Right cardiac atrium (tissue), 5 donors: Measurements from ENCODE around the gene AGAP3. TPM values are rescaled to one million over a fixed set of nuclear protein-coding genes. Genes with fewer than 3 reads are reported as not detected.
A peak's percentile ranks its signal among the peaks of the same experiment; 100 is the strongest.

ENCODE experiments used
- ATAC-seq, 2 donors: fragments of 200-7000 bp; cut with Tn5 transposase; one replicate each; pipeline versions ENCODE4 v1.8.0 to v1.9.1; 2020; ENCODE audit warnings: moderate library complexity in 2 of 2, mild to moderate bottlenecking in 1 of 2
- DNase-seq, 3 donors: peaks; one replicate each; pipeline ENCODE4 v3.0.0-alpha.2; 2020
- H3K27ac ChIP-seq: one replicate; pipeline ENCODE4 v1.5.1; 2013; ENCODE audit warnings: mild to moderate bottlenecking, low read length, control low read depth, moderate library complexity
- H3K27me3 ChIP-seq: one replicate; pipeline ENCODE4 v1.6.1; 2013; ENCODE audit not compliant: control insufficient read depth, insufficient read depth
- H3K4me1 ChIP-seq: one replicate; pipeline ENCODE4 v1.6.1; 2013; ENCODE audit warnings: low read length; ENCODE audit not compliant: control insufficient read depth, insufficient read depth
- H3K4me3 ChIP-seq: one replicate; pipeline ENCODE4 v1.5.1; 2013; ENCODE audit warnings: low read length, control low read depth
- H3K9me3 ChIP-seq: one replicate; pipeline ENCODE4 v1.6.1; 2013; ENCODE audit warnings: low read length; ENCODE audit not compliant: control insufficient read depth
- WGBS: extraction: QIAGEN DNeasy Blood & Tissue Kit; methylation state at CpG from one replicate; pipeline ENCODE4 v1.1.7; 2013; 5-methylcytosine and 5-hydroxymethylcytosine counted together
- intact Hi-C, 4 donors: fragments of 100-400 bp; cut with DNase I; formaldehyde crosslinking; loops; one replicate each; pipeline versions ENCODE4 v1.11.0 to v1.14.0; 2022 to 2023
- polyA plus RNA-seq: library from polyadenylated mRNA; stranded (reverse); fragments of 200-250 nt; gene quantifications from one replicate; pipeline ENCODE4 v1.2.3, GENCODE V29; 2013
- total RNA-seq, 4 donors: library from RNA; stranded (reverse); fragmentation: NEBNext Ultra II Directional; extraction: Animal tissue kit (Norgen Biotek cat#: 25700); gene quantifications; one replicate each; pipeline ENCODE4 v1.2.1, GENCODE V29; 2021
- donor health status: healthy with polysubstance abuse.
- donor health status: DM: no; HTN: yes; CAD: no.
- donor health status: DM: no; HTN: no; CAD: no.
- donor health status: DM: no; HTN: yes; CAD: no; lungs with severe emphysema.
- donor health status: DM: yes; HTN: yes; CAD: no.

The AGAP3 gene
- total and polyA plus RNA-seq, 5 donors, result 58.3 to 78.8 (median 64.8) TPM

GRCh38 chr7:151057989-151058780, 28.1 kb upstream of the AGAP3 start:
- under 1% methylated on average over 46 of the region's 46 CpGs for WGBS
- DNase-seq, result peak; percentile 99 to 100 (median 99)
- Histone ChIP-seq H3K9me3 (no peaks in the 10 kb centered on the region), H3K27ac (peak overlapping the region; percentile 98), H3K4me3 (peak overlapping the region; percentile 91), H3K4me1 (peaks cover 4% of the 10 kb centered on the region), H3K27me3 (no peaks in the 10 kb centered on the region)
- ATAC-seq, result peak; percentile 91 to 94
- intact Hi-C loops, result no loop called here

- DNase-seq (no peak), ATAC-seq (no peak)
- intact Hi-C loops, result no loop called here
- Histone ChIP-seq H3K27me3 (no peaks in the 10 kb centered on the region), H3K4me1 (peaks cover 4% of the 10 kb centered on the region), H3K4me3 (peak overlapping the region; percentile 91), H3K27ac (peak overlapping the region; percentile 98), H3K9me3 (no peaks in the 10 kb centered on the region)
- WGBS, result 5% methylated on average over 18 of the region's 18 CpGs
Observed at GRCh38 chr7:151058781-151059366, 27.4 kb upstream of the AGAP3 start.

GRCh38 chr7:151059367-151060112, 26.7 kb upstream of the AGAP3 start, which contains the start of gene SLC4A2:
TSS of gene SLC4A2 (plus strand) at chr7:151059589. CDS start at chr7:151061988, 2,399 bp downstream.
- DNase-seq (peak; percentile 85 to 94 (median 94)), ATAC-seq (peak; percentile 62 to 71)
- Histone ChIP-seq H3K27ac (peak within 1 kb of the TSS; percentile 98), H3K9me3 (no peaks in the 10 kb centered on the region), H3K4me3 (peak within 1 kb of the TSS; percentile 91), H3K4me1 (peaks cover 4% of the 10 kb centered on the region), H3K27me3 (no peaks in the 10 kb centered on the region)
- under 1% methylated on average over 75 of the region's 75 CpGs for WGBS
- intact Hi-C loops, result no loop called here

- Histone ChIP-seq H3K9me3 (no peaks in the 10 kb centered on the region), H3K4me3 (peak overlapping the region; percentile 91), H3K27ac (no peak overlapping the region), H3K27me3 (no peaks in the 10 kb centered on the region), H3K4me1 (peaks cover 4% of the 10 kb centered on the region)
- under 1% methylated on average over 17 of the region's 17 CpGs for WGBS
- DNase-seq, result no peak
- intact Hi-C loops, result no loop called here
- ATAC-seq, result no peak
Observed at GRCh38 chr7:151060113-151060415, 26.2 kb upstream of the AGAP3 start.

- intact Hi-C loops, result no loop called here
- no peaks in the 10 kb centered on the region for H3K27me3 ChIP-seq
- DNase-seq, result peak in 1 of 3 donors; percentile 74
- no peak for ATAC-seq
- peaks cover 4% of the 10 kb centered on the region for H3K4me1 ChIP-seq
- H3K4me3 ChIP-seq, result peak overlapping the region; percentile 91
- no peak overlapping the region for H3K27ac ChIP-seq
- H3K9me3 ChIP-seq, result no peaks in the 10 kb centered on the region
- WGBS, result 10% methylated on average over 21 of the region's 21 CpGs
Observed at GRCh38 chr7:151060416-151061212, 25.7 kb upstream of the AGAP3 start.

- WGBS, result 57% methylated on average over 33 of the region's 33 CpGs
- Histone ChIP-seq H3K4me1 (peaks cover 4% of the 10 kb centered on the region), H3K27ac (no peak overlapping the region), H3K4me3 (no peak overlapping the region), H3K27me3 (no peaks in the 10 kb centered on the region), H3K9me3 (no peaks in the 10 kb centered on the region)
- intact Hi-C loops, result no loop called here
- ATAC-seq (no peak), DNase-seq (peak in 1 of 3 donors; percentile 68)
Observed at GRCh38 chr7:151061213-151062110, 24.8 kb upstream of the AGAP3 start.

GRCh38 chr7:151062111-151062398, 24.2 kb upstream of the AGAP3 start:
- 78% methylated on average over 11 of the region's 11 CpGs for WGBS
- no peak for DNase-seq
- H3K9me3 ChIP-seq, result no peaks in the 10 kb centered on the region
- no peaks in the 10 kb centered on the region for H3K27me3 ChIP-seq
- H3K4me3 ChIP-seq, result no peak overlapping the region
- intact Hi-C loops, result no loop called here
- no peak overlapping the region for H3K27ac ChIP-seq
- H3K4me1 ChIP-seq, result peaks cover 2% of the 10 kb centered on the region
- no peak for ATAC-seq

GRCh38 chr7:151062399-151063211, 23.7 kb upstream of the AGAP3 start:
- H3K27ac ChIP-seq, result peak overlapping the region; percentile 43
- H3K4me1 ChIP-seq, result no peaks in the 10 kb centered on the region
- intact Hi-C loops, result no loop called here
- no peaks in the 10 kb centered on the region for H3K27me3 ChIP-seq
- no peaks in the 10 kb centered on the region for H3K9me3 ChIP-seq
- H3K4me3 ChIP-seq, result no peak overlapping the region
- peak in 2 of 3 donors; percentile 63 to 80 for DNase-seq
- WGBS, result 51% methylated on average over 43 of the region's 43 CpGs
- ATAC-seq, result peak in 1 of 2 donors; percentile 8

GRCh38 chr7:151063212-151063561, 23.1 kb upstream of the AGAP3 start:
- Histone ChIP-seq H3K27ac (peak overlapping the region; percentile 25), H3K4me3 (no peak overlapping the region), H3K4me1 (no peaks in the 10 kb centered on the region), H3K27me3 (no peaks in the 10 kb centered on the region), H3K9me3 (no peaks in the 10 kb centered on the region)
- WGBS, result 36% methylated on average over 11 of the region's 11 CpGs
- intact Hi-C loops, result no loop called here
- DNase-seq (no peak), ATAC-seq (no peak)
